Measurements from ENCODE around the gene ULK1.

DNA sequence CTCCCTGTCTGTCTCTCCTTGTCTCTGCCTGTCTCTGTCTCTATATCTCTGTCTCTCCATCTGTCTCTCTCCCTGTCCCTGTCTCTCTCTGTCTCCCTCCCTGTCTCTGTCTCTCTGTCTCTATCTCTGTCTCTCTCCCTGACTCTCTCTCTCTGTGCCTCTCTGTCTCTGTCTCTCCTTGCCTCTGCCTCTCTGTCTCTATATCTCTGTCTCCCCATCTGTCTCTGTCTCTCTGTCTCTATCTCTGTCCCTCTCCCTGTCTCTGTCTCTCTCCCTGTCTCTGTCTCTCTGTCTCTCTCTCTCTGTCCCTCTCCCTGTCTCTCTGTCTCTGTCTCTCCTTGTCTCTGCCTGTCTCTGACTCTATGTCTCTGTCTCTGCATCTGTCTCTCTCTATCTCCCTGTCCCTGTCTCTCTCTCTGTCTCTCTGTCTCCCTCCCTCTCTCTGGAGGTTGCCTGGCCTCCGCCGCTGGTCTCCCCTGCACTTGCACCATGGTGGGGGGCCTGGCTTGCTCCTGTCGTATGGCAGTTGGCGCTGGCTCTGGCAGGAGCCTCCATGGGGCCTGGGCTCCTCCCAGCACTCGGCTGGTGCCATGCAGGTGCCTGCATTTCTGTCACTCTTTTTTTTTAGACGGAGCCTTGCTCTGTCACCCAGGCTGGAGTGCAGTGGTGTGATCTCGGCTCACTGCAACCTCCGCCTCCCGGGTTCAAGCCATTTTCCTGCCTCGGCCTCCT is 37.9 kb upstream of the ULK1 start:
- TF ChIP-seq POLR2A (IDR thresholded peaks at IDR 0.05; ENCODE audit: low read length) (no peak), GATA1 (IDR thresholded peaks at IDR 0.05; ENCODE audit: low read depth, low read length) (no peak)
